Tibial artery (tissue), 4 donors: ENCODE data around the gene ANKRD36C.
"Not testable (repeated sequence)": the region's sequence is repeated elsewhere in the genome, so short reads cannot be mapped to it uniquely, and the experiment has no call there.

ENCODE experiments used
- DNase-seq, 2 donors: peaks; one replicate each; pipeline ENCODE4 v3.0.0-alpha.2; 2019
- H3K27ac ChIP-seq, 2 donors: fragments of 200-600 bp; sonication (generic) in 1 of 2; 1 replicate in 1 of 2; 2 replicates in 1 of 2; pipeline ENCODE4 v1.5.1; 2018 to 2019; ENCODE audit warnings: mild to moderate bottlenecking in 1 of 2
- H3K27me3 ChIP-seq, 2 donors: fragments of 200-600 bp; sonication (generic) in 1 of 2; one replicate each; pipeline versions ENCODE4 v1.5.1 to v1.6.0; 2016 to 2019
- H3K36me3 ChIP-seq, 3 donors: fragments of 200-600 bp; sonication (generic) in 2 of 3; one replicate each; pipeline ENCODE4 v1.5.1; 2016 to 2019; ENCODE audit warnings: mild to moderate bottlenecking in 2 of 3
- H3K4me1 ChIP-seq, 4 donors: fragments of 200-600 bp; sonication (generic) in 2 of 4; 1 replicate in 3 of 4; 2 replicates in 1 of 4; pipeline ENCODE4 v1.5.1; 2016 to 2019
- H3K4me3 ChIP-seq, 2 donors: fragments of 200-600 bp; sonication (generic) in 1 of 2; 1 replicate in 1 of 2; 2 replicates in 1 of 2; pipeline ENCODE4 v1.5.1; 2018 to 2019; ENCODE audit warnings: mild to moderate bottlenecking in 2 of 2
- H3K9me3 ChIP-seq, 3 donors: fragments of 200-600 bp; sonication (generic) in 1 of 3; one replicate each; pipeline ENCODE4 v1.5.1; 2016 to 2019
- CTCF ChIP-seq, 2 experiments: fragments of 200-600 bp in 1 of 2; fragments of 450-650 bp in 1 of 2; IDR thresholded peaks; one replicate each; pipeline ENCODE4 v1.5.1; 2017 to 2019; ENCODE audit warnings: antibody characterized with exemption in 2 of 2, mild to moderate bottlenecking in 1 of 2, moderate library complexity in 1 of 2
- intact Hi-C: fragments of 100-400 bp; cut with DNase I; formaldehyde crosslinking; loops from one replicate; pipeline ENCODE4 v1.15.0; 2023; ENCODE audit warnings: low total_unique reads

ANKRD36C gene

GRCh38 chr2:96022701-96023447 lies 31.2 kb upstream of the ANKRD36C start:
- not testable (repeated sequence) for H3K27ac ChIP-seq

GRCh38 chr2:96022126-96022525 lies 30.5 kb upstream of the ANKRD36C start:
- not testable (repeated sequence) for H3K36me3 ChIP-seq, H3K27ac ChIP-seq, H3K4me3 ChIP-seq, DNase-seq, H3K4me1 ChIP-seq, H3K9me3 ChIP-seq, H3K27me3 ChIP-seq
- intact Hi-C loops, result loop anchor here (10.0 kb wide), 2 partner anchors 93 to 493 kb away; partner anchors contain the start of gene ADRA2B

More at GRCh38 chr2:96022701-96023447, 31.2 kb upstream of the ANKRD36C start:
- peak; percentile 68 to 82 for TF ChIP-seq CTCF (IDR thresholded peaks at IDR 0.05)
- H3K9me3 ChIP-seq, H3K4me1 ChIP-seq, H3K4me3 ChIP-seq, H3K27me3 ChIP-seq, H3K36me3 ChIP-seq: not testable (repeated sequence)
- intact Hi-C loops, result loop anchor here (10.0 kb wide), 2 partner anchors 92 to 492 kb away; partner anchors contain the start of gene ADRA2B
- peak; percentile 78 to 86 for DNase-seq

- not testable (repeated sequence) for H3K27ac ChIP-seq, H3K4me1 ChIP-seq, H3K27me3 ChIP-seq, H3K36me3 ChIP-seq, H3K9me3 ChIP-seq, H3K4me3 ChIP-seq, DNase-seq
- intact Hi-C loops, result loop anchor here (10.0 kb wide), 2 partner anchors 94 to 494 kb away; partner anchors contain the start of gene ADRA2B
Measured at GRCh38 chr2:96021142-96021541, 29.5 kb upstream of the ANKRD36C start.

GRCh38 chr2:96019909-96020590 lies 28.4 kb upstream of the ANKRD36C start:
- not testable (repeated sequence) for H3K9me3 ChIP-seq, H3K27ac ChIP-seq, H3K36me3 ChIP-seq, H3K4me3 ChIP-seq, DNase-seq, H3K27me3 ChIP-seq, H3K4me1 ChIP-seq
- intact Hi-C loops, result loop anchor here (10.0 kb wide), 2 partner anchors 95 to 495 kb away; partner anchors contain the start of gene ADRA2B

GRCh38 chr2:96016321-96016720 lies 24.7 kb upstream of the ANKRD36C start:
- H3K27ac ChIP-seq, H3K36me3 ChIP-seq, DNase-seq, intact Hi-C loops, H3K4me3 ChIP-seq, H3K27me3 ChIP-seq, H3K4me1 ChIP-seq, H3K9me3 ChIP-seq: not testable (repeated sequence)

- H3K9me3 ChIP-seq, H3K27me3 ChIP-seq, H3K27ac ChIP-seq, DNase-seq, H3K4me3 ChIP-seq, H3K36me3 ChIP-seq, intact Hi-C loops: not testable (repeated sequence)
- peaks cover 0 to 14% (median 9%) of the 10 kb centered on the region in 4 donors for H3K4me1 ChIP-seq
Measured at GRCh38 chr2:96012792-96013264, 21.2 kb upstream of the ANKRD36C start.

GRCh38 chr2:96012086-96012791 lies 20.6 kb upstream of the ANKRD36C start:
- H3K9me3 ChIP-seq, intact Hi-C loops, H3K36me3 ChIP-seq, H3K27me3 ChIP-seq, DNase-seq, H3K4me3 ChIP-seq: not testable (repeated sequence)
- peaks cover 0 to 14% (median 9%) of the 10 kb centered on the region in 4 donors for H3K4me1 ChIP-seq
- peak overlapping the region in 1 of 2 donors; percentile 58 for H3K27ac ChIP-seq

- H3K27me3 ChIP-seq, DNase-seq, H3K36me3 ChIP-seq, H3K9me3 ChIP-seq, intact Hi-C loops: not testable (repeated sequence)
- Histone ChIP-seq H3K27ac (peak overlapping the region; percentile 22 to 58), H3K4me3 (peak overlapping the region in 1 of 2 donors; percentile 20), H3K4me1 (peaks cover 0 to 14% (median 9%) of the 10 kb centered on the region in 4 donors)
- peak in 1 of 2 experiments; percentile 5 for TF ChIP-seq CTCF (IDR thresholded peaks at IDR 0.05)
Measured at GRCh38 chr2:96011129-96011455, 19.5 kb upstream of the ANKRD36C start.

- peak overlapping the region; percentile 59 to 67 for H3K4me3 ChIP-seq
- intact Hi-C loops, H3K27me3 ChIP-seq, H3K36me3 ChIP-seq, H3K9me3 ChIP-seq: not testable (repeated sequence)
- H3K27ac ChIP-seq, result peak overlapping the region; percentile 78 to 88
- H3K4me1 ChIP-seq, result peaks cover 0 to 14% (median 9%) of the 10 kb centered on the region in 4 donors
- peak; percentile 97 to 98 for DNase-seq
Measured at GRCh38 chr2:96010320-96011128, 18.9 kb upstream of the ANKRD36C start.

- H3K36me3 ChIP-seq, H3K9me3 ChIP-seq, DNase-seq, H3K27me3 ChIP-seq, intact Hi-C loops: not testable (repeated sequence)
- H3K4me1 ChIP-seq, result peaks cover 0 to 14% (median 9%) of the 10 kb centered on the region in 4 donors
- peak overlapping the region; percentile 78 to 88 for H3K27ac ChIP-seq
- peak overlapping the region; percentile 59 to 67 for H3K4me3 ChIP-seq
Measured at GRCh38 chr2:96009833-96010232, 18.2 kb upstream of the ANKRD36C start.

GRCh38 chr2:96008051-96008450 lies 16.4 kb upstream of the ANKRD36C start:
- H3K36me3 ChIP-seq, H3K27me3 ChIP-seq, H3K27ac ChIP-seq, intact Hi-C loops, H3K4me3 ChIP-seq, DNase-seq, H3K9me3 ChIP-seq: not testable (repeated sequence)
- H3K4me1 ChIP-seq, result peaks cover 0 to 14% (median 9%) of the 10 kb centered on the region in 4 donors
